Stimulated activated CD4-positive, alpha-beta T cell treated with anti-CD3 and anti-CD28 coated beads, TNF-alpha, amount 100 ng/mL, for 4 hours (primary cell): ENCODE results near the gene ASCL3.
"Not testable (repeated sequence)": the region's sequence is repeated elsewhere in the genome, so short reads cannot be mapped to it uniquely, and the experiment has no call there.

Experiments
- DNase-seq, 3 experiments: peaks; one replicate each; pipeline ENCODE4 v3.0.0-alpha.2; 2020; ENCODE audit warnings: low read depth in 3 of 3

ASCL3 gene

GRCh38 chr11:8947230-8947943 lies 4.6 kb upstream of the ASCL3 start:
- no peak for DNase-seq

GRCh38 chr11:8941341-8942103 lies 1.3 kb downstream of the ASCL3 start:
- DNase-seq, result no peak

GRCh38 chr11:8937659-8938058 lies 5.2 kb downstream of the ASCL3 start:
- no peak for DNase-seq

GRCh38 chr11:8937159-8937558 lies 5.7 kb downstream of the ASCL3 start:
- DNase-seq, result no peak

GRCh38 chr11:8935789-8936188 lies 7.0 kb downstream of the ASCL3 start:
- DNase-seq, result not testable (repeated sequence)

- DNase-seq, result no peak
Measured at GRCh38 chr11:8934742-8935488, 7.9 kb downstream of the ASCL3 start.

- DNase-seq, result no peak
Measured at GRCh38 chr11:8933931-8934330, 8.9 kb downstream of the ASCL3 start.

GRCh38 chr11:8932564-8933180 lies 10.1 kb downstream of the ASCL3 start, which contains the start of gene C11orf16:
Gene C11orf16 (minus strand): TSS chr11:8932947. CDS start chr11:8932308, 639 bp downstream.
- no peak for DNase-seq

- no peak for DNase-seq
Measured at GRCh38 chr11:8930456-8931175, 12.2 kb downstream of the ASCL3 start.

- no peak for DNase-seq
Measured at GRCh38 chr11:8928981-8929615, 13.7 kb downstream of the ASCL3 start.

- no peak for DNase-seq
Measured at GRCh38 chr11:8928205-8928604, 14.6 kb downstream of the ASCL3 start.

GRCh38 chr11:8927233-8927632 lies 15.6 kb downstream of the ASCL3 start:
- DNase-seq, result no peak

GRCh38 chr11:8926236-8926635 lies 16.6 kb downstream of the ASCL3 start:
- DNase-seq, result no peak

- no peak for DNase-seq
Measured at GRCh38 chr11:8925711-8926110, 17.1 kb downstream of the ASCL3 start.

- DNase-seq, result no peak
Measured at GRCh38 chr11:8922691-8923090, 20.1 kb downstream of the ASCL3 start.

- no peak for DNase-seq
Measured at GRCh38 chr11:8917157-8917825, 25.5 kb downstream of the ASCL3 start.

GRCh38 chr11:8914661-8915018 lies 28.2 kb downstream of the ASCL3 start:
- DNase-seq, result no peak

- DNase-seq, result peak in 1 of 3 experiments; percentile 22
Measured at GRCh38 chr11:8913961-8914660, 28.7 kb downstream of the ASCL3 start.

GRCh38 chr11:8911029-8911823 lies 31.6 kb downstream of the ASCL3 start, which contains the start of gene AKIP1:
Gene AKIP1 (plus strand): TSS chr11:8911189. CDS start chr11:8911450, 261 bp downstream.
- peak; percentile 55 to 69 (median 61) for DNase-seq
